ENCODE measurements around the gene SPIRE2.

GRCh38 chr16:89899879-89900481, 71.7 kb downstream of the SPIRE2 start:
- TF ChIP-seq EZH2 (IDR thresholded peaks at IDR 0.05; ENCODE audit: borderline replicate concordance, low read depth, low read length, severe bottlenecking) (no peak), CTCF (IDR thresholded peaks at IDR 0.05; ENCODE audit: borderline replicate concordance, extremely low read depth, low read length, poor library complexity, severe bottlenecking) (no peak)
